G401 (cell line): ENCODE data around the gene NR4A1. TPM values are rescaled to one million over a fixed set of nuclear protein-coding genes. Genes with fewer than 3 reads are reported as not detected.
"Not testable (repeated sequence)": the region's sequence is repeated elsewhere in the genome, so short reads cannot be mapped to it uniquely, and the experiment has no call there.

Source experiments
- DNase-seq: peaks from one replicate; pipeline ENCODE4 v3.0.0-alpha.2; 2015; ENCODE audit warnings: low spot score
- in situ Hi-C: cut with HindIII; loops from 2 replicates; pipeline ENCODE4 v1.10.0; 2016; ENCODE audit warnings: low sequenced_read_pairs, mixed read lengths
- total RNA-seq: library from RNA; depleted of rRNA; stranded (reverse); fragments of >200 nt; shearing (Covaris generic); gene quantifications from 2 replicates; pipeline ENCODE4 v1.2.3, GENCODE V29; 2014; rRNA removed

NR4A1 gene
- total RNA-seq, 1 experiment from 2014 or later, result 16.5 TPM

DNA sequence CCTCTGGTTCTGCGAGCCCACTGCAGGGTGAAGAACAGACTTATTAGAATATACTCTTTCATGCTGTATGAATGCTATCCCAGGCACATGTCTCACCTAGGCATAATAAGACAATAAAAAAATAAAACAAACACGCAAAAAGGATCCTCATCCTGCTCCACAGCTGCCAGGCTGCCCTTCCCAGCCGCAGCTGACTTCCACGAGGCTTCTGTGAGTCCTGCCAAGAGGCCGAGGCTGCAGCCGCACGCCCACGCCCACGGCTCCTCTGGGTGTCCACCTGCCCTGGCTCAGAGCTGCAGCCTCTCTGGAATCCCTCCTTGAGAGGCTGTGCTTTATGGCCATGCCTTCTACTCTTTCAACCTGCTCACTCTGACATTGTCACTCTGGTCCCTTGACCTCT is 35.1 kb downstream of the NR4A1 start:
- no peak for DNase-seq
- in situ Hi-C loops, result no loop called here

DNA sequence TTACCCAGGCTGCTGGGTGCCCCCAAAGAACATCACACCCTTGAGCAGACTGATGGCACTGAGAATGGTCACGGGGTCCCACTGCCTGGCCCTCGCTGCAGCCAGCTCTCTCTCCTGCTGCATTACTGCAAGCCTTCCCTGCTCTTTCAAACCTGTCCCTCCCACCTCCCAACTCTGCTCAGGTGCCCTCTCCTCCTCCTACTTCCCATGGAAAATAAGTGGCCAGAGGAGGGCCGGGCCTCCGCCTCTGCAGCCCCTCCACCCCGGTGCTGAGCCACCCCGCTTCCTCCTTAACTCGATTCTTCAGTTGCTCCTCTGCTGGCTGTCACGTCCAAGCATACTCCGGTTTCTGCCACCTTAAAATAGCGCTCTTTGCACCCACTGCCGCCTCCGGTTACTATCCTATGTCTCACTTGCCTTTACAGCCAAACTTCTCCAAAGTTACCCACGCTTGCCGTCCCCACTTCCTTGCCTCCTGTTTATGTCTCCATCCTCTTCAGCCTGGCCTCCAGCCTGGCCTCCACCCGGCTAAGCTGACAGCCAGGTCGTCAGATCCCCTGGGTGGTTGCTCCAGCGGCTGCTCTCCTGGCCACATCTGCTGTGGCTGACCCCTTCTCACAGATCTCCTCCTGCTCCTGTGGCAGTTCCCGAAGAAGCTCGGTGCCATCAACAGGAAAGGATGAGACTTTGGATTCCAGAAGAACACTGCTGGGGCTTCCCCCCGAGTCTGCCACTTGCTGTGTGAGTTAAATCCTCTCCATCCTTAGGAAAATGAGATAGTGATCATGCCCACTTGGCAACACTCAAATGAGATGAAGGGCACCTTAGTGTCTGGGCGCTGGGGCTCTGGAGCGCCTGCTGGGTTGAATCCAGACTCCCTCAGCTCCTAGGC is 35.9 kb downstream of the NR4A1 start:
- in situ Hi-C loops, result no loop called here
- no peak for DNase-seq

DNA sequence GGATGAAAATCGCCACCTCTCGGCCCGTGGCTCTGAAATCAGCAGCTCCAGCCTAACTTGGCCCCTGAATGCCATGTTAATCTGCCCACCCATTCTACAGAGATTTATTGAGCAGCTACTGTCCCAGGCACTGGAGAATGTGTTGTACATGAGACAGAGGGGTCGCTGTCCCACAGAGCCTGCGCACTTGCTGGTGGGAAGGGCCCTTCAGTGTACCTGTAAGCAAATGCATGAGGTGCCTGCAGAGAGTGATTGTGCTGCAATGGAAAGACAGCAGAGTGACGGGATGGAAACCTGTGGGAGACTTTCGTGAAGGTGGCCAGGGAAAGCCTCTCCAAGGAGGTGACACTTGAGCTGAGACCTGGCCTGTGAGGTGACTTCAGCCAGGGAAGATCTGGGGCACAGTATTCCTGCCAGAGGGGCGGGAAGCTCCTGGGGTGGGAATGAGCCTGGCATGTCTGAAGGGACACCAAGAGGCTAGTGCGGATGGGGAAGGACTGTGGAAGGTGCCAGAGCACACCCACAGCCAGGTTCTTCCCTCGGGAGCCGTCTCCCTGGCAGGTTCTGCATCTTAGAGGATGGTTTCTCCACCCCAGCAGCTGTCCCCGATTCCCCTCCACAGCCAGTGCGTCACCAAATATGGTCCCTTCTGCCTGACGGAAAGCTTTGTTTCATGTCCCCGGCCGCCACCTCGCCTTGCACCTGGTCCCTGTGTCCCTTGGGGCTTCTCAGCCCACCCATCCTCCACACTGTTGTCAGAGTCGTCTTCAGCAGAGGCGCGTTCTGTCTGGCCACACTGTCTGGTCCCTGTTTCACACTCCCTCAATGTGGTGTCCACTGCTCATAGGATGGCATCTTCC is 36.9 kb downstream of the NR4A1 start:
- in situ Hi-C loops, result no loop called here
- DNase-seq, result no peak

DNA sequence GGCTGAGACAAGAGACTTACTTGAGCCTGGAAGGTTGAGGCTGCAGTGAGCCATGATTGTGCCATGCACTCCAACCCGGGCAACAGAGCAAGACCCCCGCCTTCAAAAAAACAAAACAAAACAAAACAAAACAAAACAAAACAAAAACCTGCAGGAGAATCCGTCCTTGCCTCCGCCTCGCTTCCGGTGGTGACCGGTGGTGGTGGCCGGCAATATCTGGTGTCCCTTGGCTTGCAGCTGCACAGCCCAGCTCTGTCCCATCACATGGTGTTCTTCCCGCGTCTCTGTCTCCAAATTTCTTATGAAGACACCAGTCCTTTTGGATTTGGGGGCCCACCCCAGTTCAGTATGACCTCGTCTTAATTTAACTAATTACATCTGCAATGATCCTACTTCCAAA is 38.2 kb downstream of the NR4A1 start:
- DNase-seq, result no peak
- in situ Hi-C loops, result no loop called here

DNA sequence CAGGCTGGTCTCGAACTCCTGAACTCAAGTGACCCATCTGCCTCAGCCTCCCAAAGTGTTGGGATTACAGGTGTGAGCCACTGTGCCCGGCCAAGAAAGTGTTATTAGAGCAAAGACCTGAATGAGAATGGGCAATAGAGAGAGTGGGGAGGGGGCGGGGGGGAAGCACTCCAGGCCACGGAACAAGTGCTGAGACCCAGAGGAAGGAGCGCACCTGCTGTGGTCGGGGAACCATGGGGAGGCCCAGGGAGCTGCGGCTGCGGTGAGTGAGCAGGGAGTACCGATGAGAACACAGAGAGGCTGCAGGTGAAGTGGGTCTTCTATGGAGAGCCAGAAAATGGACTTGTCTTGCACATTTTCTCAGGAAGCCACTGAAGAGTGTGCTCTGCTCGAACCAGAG is 39.0 kb downstream of the NR4A1 start:
- in situ Hi-C loops, result loop anchor here (5.0 kb wide), 1 partner anchor 68 kb away; no protein-coding TSS in a partner anchor

GRCh38 chr12:52091061-52091460 is 39.8 kb downstream of the NR4A1 start:
- DNase-seq, result no peak
- in situ Hi-C loops, result loop anchor here (5.0 kb wide), 1 partner anchor 69 kb away; no protein-coding TSS in a partner anchor

More for the DNA sequence above, 39.0 kb downstream of the NR4A1 start:
- no peak for DNase-seq

- in situ Hi-C loops, result loop anchor here (5.0 kb wide), 1 partner anchor 70 kb away; no protein-coding TSS in a partner anchor
- no peak for DNase-seq
Observed at GRCh38 chr12:52091869-52092268, 40.6 kb downstream of the NR4A1 start.

- in situ Hi-C loops, result loop anchor here (5.0 kb wide), 1 partner anchor 71 kb away; no protein-coding TSS in a partner anchor
- no peak for DNase-seq
Observed at GRCh38 chr12:52093346-52093745, 42.1 kb downstream of the NR4A1 start.

- in situ Hi-C loops, result no loop called here
- DNase-seq, result no peak
Observed at GRCh38 chr12:52096332-52097044, 45.2 kb downstream of the NR4A1 start.

- DNase-seq, result no peak
- in situ Hi-C loops, result no loop called here
Observed at GRCh38 chr12:52097045-52097666, 45.9 kb downstream of the NR4A1 start.

GRCh38 chr12:52104431-52105089 is 53.3 kb downstream of the NR4A1 start:
- in situ Hi-C loops, DNase-seq: not testable (repeated sequence)

Other genes starting within 250 kb of the NR4A1 start
- gene FIGNL2, start 202.7 kb upstream of the NR4A1 start, total RNA-seq, result 11.1 and 12.8 TPM in 2 replicates
- not detected in 2 replicates for gene ANKRD33, start 163.3 kb upstream of the NR4A1 start, total RNA-seq
- 1.8 and 2.9 TPM in 2 replicates for gene ACVRL1, start 143.9 kb upstream of the NR4A1 start, total RNA-seq
- gene ACVR1B, start 99.7 kb upstream of the NR4A1 start, total RNA-seq, result 1.6 and 3.0 TPM in 2 replicates
- gene TAMALIN, start 44.5 kb upstream of the NR4A1 start, total RNA-seq, result 33.3 and 78.2 TPM in 2 replicates
- 54.7 and 72.2 TPM in 2 replicates for gene ATG101, start 18.5 kb downstream of the NR4A1 start, total RNA-seq
- not detected in 2 replicates for gene SMIM41, start 28.3 kb downstream of the NR4A1 start, total RNA-seq
- 0.37 and 0.44 TPM in 2 replicates for gene KRT80, start 140.6 kb downstream of the NR4A1 start, total RNA-seq
- gene KRT7, start 181.8 kb downstream of the NR4A1 start, total RNA-seq, result 0.49 TPM in 1 of 2 replicates, not detected in the other
- gene KRT86, start 223.2 kb downstream of the NR4A1 start, total RNA-seq, result not detected in 2 replicates
- gene KRT81, start 240.1 kb downstream of the NR4A1 start, total RNA-seq, result not detected in 2 replicates